HS-27A (cell line): ENCODE measurements around the gene NAGK.
"Not testable (repeated sequence)": the region's sequence is repeated elsewhere in the genome, so short reads cannot be mapped to it uniquely, and the experiment has no call there.

Experiments
- DNase-seq: peaks from one replicate; pipeline ENCODE4 v3.0.0-alpha.2; 2012; ENCODE audit warnings: low read depth, missing footprints

The NAGK gene

GRCh38 chr2:71069376-71069775 is 928 bp downstream of the NAGK start:
- DNase-seq: peak; percentile 4

- no peak for DNase-seq
Observed at GRCh38 chr2:71070294-71071093, 2.0 kb downstream of the NAGK start.

- no peak for DNase-seq
Observed at GRCh38 chr2:71071681-71072398, 3.4 kb downstream of the NAGK start.

GRCh38 chr2:71072492-71072891 is 4.0 kb downstream of the NAGK start:
- DNase-seq: no peak

GRCh38 chr2:71073475-71073874 is 5.0 kb downstream of the NAGK start:
- no peak for DNase-seq

- DNase-seq: no peak
Observed at GRCh38 chr2:71074893-71075395, 6.5 kb downstream of the NAGK start.

GRCh38 chr2:71078624-71079023 is 10.2 kb downstream of the NAGK start:
- DNase-seq: no peak

GRCh38 chr2:71082402-71083252 is 14.2 kb downstream of the NAGK start:
- DNase-seq: no peak

- not testable (repeated sequence) for DNase-seq
Observed at GRCh38 chr2:71083297-71083696, 14.8 kb downstream of the NAGK start.

- not testable (repeated sequence) for DNase-seq
Observed at GRCh38 chr2:71083752-71084312, 15.4 kb downstream of the NAGK start.

- not testable (repeated sequence) for DNase-seq
Observed at GRCh38 chr2:71085325-71086003, 17.0 kb downstream of the NAGK start.

GRCh38 chr2:71089475-71089874 is 21.0 kb downstream of the NAGK start:
- not testable (repeated sequence) for DNase-seq

- DNase-seq: not testable (repeated sequence)
Observed at GRCh38 chr2:71091808-71092207, 23.4 kb downstream of the NAGK start.

GRCh38 chr2:71092491-71093260 is 24.2 kb downstream of the NAGK start:
- not testable (repeated sequence) for DNase-seq

- DNase-seq: no peak
Observed at GRCh38 chr2:71100195-71100964, 31.9 kb downstream of the NAGK start.

- no peak for DNase-seq
Observed at GRCh38 chr2:71101656-71102055, 33.2 kb downstream of the NAGK start.

GRCh38 chr2:71102981-71103681 is 34.7 kb downstream of the NAGK start:
- DNase-seq: no peak

GRCh38 chr2:71103809-71104208 is 35.4 kb downstream of the NAGK start:
- no peak for DNase-seq

GRCh38 chr2:71106463-71106862 is 38.0 kb downstream of the NAGK start:
- not testable (repeated sequence) for DNase-seq
